GM18508 (cell line): ENCODE results near the gene FCN3.
"Not testable (repeated sequence)": the region's sequence is repeated elsewhere in the genome, so short reads cannot be mapped to it uniquely, and the experiment has no call there.

Source experiments
- ATAC-seq: cut with Tn5 transposase; IDR thresholded peaks from one replicate; pipeline ENCODE4 v1.9.1; 2021; ENCODE audit warnings: moderate number of reproducible peaks; ENCODE audit not compliant: insufficient read depth, unreplicated experiment

Gene FCN3

GRCh38 chr1:27400082-27400962 lies 25.7 kb upstream of the FCN3 start:
- ATAC-seq, result no peak

GRCh38 chr1:27399251-27400025 lies 24.8 kb upstream of the FCN3 start:
- ATAC-seq, result no peak

DNA sequence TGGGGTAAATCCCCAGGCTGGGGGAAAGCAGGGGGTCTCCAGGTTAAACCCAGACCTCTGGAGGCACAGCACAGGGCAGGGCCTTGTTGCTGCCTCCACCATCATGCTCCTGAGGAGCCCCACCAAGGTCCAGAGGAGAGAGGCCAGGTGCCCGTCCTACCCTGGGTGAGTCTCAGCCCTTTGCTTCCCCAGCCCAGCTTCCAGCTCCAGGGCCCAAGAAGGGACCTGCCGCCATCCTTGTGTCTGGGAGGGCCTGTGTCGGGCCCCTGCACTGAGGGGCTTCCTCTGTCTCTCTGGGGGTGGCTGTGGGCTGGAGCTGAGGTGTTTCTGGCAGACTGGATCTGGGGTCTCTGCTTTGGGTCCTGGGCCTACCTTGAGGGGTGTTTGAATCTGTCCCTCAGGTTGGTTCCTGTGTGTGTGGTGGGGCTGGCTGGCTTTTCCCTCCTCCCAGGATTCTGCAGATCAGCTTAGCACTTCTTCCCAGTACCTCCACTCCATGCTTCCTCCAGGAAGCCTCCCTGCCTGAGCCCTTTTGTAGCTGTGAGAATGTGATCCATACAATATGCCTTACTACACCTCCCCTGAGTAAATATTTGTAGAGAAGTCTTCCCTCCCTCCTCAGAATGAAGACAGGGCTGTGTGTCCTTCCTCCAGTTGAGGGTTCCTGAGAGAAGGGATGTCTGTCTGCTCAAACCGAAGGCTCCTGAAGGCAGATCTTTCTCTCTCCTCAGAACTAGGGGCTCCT lies 24.0 kb upstream of the FCN3 start:
- no peak for ATAC-seq

- ATAC-seq, result no peak
These were observed 23.1 kb upstream of the FCN3 start for GRCh38 chr1:27397749-27398148.

DNA sequence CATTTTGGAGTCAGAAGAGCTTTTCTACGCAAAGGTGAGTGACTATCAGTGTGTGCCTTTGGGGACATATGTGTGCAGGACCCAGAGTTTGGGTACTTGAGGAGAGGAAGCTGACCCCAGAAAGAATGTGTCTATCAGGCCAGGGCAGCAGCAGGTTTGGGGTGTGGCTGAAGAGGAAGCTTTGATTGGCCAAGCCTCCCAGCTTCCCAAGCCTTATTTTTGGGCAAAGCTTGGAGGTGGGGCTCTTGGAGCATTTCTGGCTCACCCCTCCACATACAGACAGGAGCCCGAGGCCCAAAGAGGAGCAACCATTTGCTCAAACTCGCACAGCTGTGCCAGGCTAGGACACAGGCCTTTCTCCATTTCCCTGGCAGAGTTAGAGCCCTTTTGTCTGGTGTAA lies 22.5 kb upstream of the FCN3 start:
- ATAC-seq, result no peak

DNA sequence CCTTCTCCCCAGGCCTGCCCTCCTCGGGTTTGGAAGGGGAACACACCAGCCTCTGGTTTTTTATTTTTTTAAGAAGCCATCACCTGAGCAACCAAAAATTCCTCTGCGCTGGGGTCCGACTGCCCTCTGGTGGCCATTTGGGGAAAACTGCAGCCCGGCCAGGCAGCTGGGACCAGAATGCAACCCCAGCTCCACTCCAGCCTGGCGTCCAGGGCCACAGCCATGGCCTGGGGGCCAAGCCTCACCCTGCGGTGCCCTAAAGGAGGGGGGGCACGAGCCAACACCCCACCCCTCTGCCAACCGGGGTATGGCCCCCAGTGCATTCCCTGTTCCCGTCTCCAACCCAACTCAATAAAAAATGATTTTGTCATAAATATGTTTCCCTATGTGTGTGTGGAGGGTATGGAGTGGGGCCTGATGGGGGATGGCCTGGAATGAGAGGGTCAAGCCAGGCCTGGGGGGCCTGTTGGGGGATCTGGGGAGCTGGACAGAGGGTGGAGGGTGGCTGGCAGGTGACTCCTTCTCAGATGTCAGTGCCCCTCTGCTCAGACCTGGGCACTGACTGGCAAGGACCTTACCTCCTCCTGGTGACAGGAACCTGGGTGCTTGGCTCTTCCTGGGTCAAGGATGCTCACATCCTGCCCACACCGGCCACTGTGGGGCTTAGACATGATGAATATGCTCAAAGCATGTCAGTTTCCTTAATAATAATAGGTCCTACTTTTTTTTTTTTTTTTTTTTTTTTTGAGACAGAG lies 21.0 kb upstream of the FCN3 start:
- no peak for ATAC-seq

GRCh38 chr1:27394925-27395324 lies 20.3 kb upstream of the FCN3 start:
- no peak for ATAC-seq

DNA sequence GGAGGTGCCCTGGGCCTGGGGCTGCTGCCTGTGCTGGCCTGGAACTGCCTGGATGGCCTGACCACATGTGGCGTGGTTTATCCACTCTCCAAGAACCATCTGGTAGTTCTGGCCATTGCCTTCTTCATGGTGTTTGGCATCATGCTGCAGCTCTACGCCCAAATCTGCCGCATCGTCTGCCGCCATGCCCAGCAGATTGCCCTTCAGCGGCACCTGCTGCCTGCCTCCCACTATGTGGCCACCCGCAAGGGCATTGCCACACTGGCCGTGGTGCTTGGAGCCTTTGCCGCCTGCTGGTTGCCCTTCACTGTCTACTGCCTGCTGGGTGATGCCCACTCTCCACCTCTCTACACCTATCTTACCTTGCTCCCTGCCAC lies 19.6 kb upstream of the FCN3 start:
- no peak for ATAC-seq

DNA sequence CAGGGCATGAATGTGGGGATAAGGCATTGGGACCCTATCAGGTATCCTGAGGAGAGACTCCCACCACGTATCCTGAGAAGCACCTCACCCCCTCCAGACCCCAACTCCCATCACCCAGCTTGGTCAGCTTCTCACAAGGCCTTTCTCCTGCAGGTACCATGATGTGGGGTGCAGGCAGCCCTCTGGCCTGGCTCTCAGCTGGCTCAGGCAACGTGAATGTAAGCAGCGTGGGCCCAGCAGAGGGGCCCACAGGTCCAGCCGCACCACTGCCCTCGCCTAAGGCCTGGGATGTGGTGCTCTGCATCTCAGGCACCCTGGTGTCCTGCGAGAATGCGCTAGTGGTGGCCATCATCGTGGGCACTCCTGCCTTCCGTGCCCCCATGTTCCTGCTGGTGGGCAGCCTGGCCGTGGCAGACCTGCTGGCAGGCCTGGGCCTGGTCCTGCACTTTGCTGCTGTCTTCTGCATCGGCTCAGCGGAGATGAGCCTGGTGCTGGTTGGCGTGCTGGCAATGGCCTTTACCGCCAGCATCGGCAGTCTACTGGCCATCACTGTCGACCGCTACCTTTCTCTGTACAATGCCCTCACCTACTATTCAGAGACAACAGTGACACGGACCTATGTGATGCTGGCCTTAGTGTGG lies 19.1 kb upstream of the FCN3 start:
- no peak for ATAC-seq

DNA sequence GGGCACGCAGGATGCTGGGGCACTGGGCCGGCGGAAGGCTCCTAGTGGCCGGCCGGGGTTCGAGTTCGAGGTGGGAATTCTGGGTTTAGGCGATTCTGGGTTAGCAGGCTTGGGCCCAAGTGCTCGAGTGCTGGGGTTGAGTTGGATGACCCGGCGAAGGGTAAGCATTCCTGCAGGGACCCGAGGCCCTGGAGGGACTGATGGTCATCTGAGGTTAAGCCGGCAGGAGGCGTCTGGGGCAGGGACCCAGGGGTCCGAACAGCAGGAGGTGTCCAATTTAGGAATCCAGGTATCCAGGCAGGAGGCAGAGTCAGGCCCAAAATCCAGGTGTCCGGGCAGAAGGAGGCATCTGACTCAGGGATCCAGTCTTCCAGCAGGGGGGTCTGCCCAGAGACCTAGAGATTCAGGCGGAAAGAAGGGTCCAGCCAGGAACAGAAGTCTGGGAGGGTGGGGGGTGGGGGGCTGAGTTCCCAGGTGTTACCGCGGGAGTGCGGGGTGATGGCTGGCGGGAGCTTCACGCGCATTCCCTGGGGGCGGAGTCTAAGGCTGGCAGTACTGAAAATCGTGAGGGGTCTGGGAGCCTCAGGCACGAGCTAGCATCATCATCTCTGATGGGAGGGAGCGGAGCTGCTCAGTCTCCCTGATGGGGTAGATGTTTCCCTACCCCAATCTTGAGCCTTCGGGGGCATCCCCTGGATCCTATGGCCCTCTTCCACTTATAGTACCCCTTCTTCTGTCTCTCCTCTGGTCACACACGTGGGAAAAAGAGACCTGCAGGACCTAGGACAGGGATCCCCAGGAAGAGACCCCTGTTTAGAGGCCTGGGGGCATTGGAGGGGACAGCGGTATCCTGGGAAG lies 18.4 kb upstream of the FCN3 start:
- ATAC-seq, result no peak

GRCh38 chr1:27392096-27392777 lies 17.6 kb upstream of the FCN3 start, which contains the start of gene GPR3:
TSS of gene GPR3 (plus strand) at chr1:27392622. CDS start at chr1:27393799, 1,177 bp downstream.
- ATAC-seq, result no peak

- ATAC-seq, result no peak
These were observed 17.0 kb upstream of the FCN3 start for GRCh38 chr1:27391511-27392095.

- ATAC-seq, result no peak
These were observed 13.8 kb upstream of the FCN3 start for GRCh38 chr1:27388337-27389005.

GRCh38 chr1:27384797-27385196 lies 10.2 kb upstream of the FCN3 start:
- ATAC-seq, result not testable (repeated sequence)

DNA sequence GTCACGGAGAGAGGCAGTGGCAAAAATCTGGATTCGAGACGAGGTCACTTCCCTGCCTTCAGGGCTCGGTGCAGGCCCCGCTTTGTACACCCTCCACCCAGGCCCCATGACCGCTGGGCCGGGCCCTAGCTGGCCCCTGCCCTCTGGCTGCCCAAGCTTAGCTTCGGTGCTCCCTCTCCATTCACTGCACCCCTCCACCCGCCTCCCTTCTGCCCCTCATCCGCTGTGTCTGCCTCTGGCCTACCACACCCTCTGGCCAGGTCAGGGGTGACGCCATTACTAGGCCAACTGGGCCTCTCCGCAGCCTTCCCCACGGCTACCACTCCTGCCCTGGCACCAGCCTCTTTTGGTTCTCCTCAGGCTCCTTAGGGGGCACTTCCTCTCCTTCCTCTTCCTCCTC lies 9.0 kb upstream of the FCN3 start:
- no peak for ATAC-seq

- ATAC-seq, result no peak
These were observed 8.5 kb upstream of the FCN3 start, which contains the start of gene CD164L2 for GRCh38 chr1:27383039-27383605. TSS of gene CD164L2 (minus strand) at chr1:27383333. CDS start at chr1:27383239, 94 bp downstream.
